ENCODE data around the gene KLHL29. TPM values are rescaled to one million over a fixed set of nuclear protein-coding genes. Genes with fewer than 3 reads are reported as not detected.

Gene KLHL29
- total RNA-seq, 1 donor = 1.0 TPM

- peaks cover 10% of the 10 kb centered on the region for H3K4me1 ChIP-seq (ENCODE audit: insufficient read depth, low read length)
- H3K9me3 ChIP-seq (ENCODE audit: low read depth, low read length) = no peaks in the 10 kb centered on the region
- no peaks in the 10 kb centered on the region for H3K27me3 ChIP-seq (ENCODE audit: insufficient read depth, low read length)
- H3K4me3 ChIP-seq (ENCODE audit: low read length) = no peak overlapping the region
These were observed 127.8 kb downstream of the KLHL29 start for GRCh38 chr2:23512778-23513177.

GRCh38 chr2:23513245-23513871, 128.4 kb downstream of the KLHL29 start:
- H3K4me3 ChIP-seq (ENCODE audit: low read length) = no peak overlapping the region
- H3K4me1 ChIP-seq (ENCODE audit: insufficient read depth, low read length) = peaks cover 4% of the 10 kb centered on the region
- no peaks in the 10 kb centered on the region for H3K27me3 ChIP-seq (ENCODE audit: insufficient read depth, low read length)
- H3K9me3 ChIP-seq (ENCODE audit: low read depth, low read length) = no peaks in the 10 kb centered on the region

GRCh38 chr2:23513872-23514793, 129.2 kb downstream of the KLHL29 start:
- no peaks in the 10 kb centered on the region for H3K27me3 ChIP-seq (ENCODE audit: insufficient read depth, low read length)
- H3K9me3 ChIP-seq (ENCODE audit: low read depth, low read length) = no peaks in the 10 kb centered on the region
- H3K4me3 ChIP-seq (ENCODE audit: low read length) = no peak overlapping the region
- H3K4me1 ChIP-seq (ENCODE audit: insufficient read depth, low read length) = no peaks in the 10 kb centered on the region

- Histone ChIP-seq H3K27me3 (ENCODE audit: insufficient read depth, low read length) (no peaks in the 10 kb centered on the region), H3K4me1 (ENCODE audit: insufficient read depth, low read length) (no peaks in the 10 kb centered on the region), H3K9me3 (ENCODE audit: low read depth, low read length) (no peaks in the 10 kb centered on the region), H3K4me3 (ENCODE audit: low read length) (no peak overlapping the region)
These were observed 131.7 kb downstream of the KLHL29 start for GRCh38 chr2:23516520-23517256.

- Histone ChIP-seq H3K27me3 (ENCODE audit: insufficient read depth, low read length) (no peaks in the 10 kb centered on the region), H3K9me3 (ENCODE audit: low read depth, low read length) (no peaks in the 10 kb centered on the region), H3K4me3 (ENCODE audit: low read length) (no peak overlapping the region), H3K4me1 (ENCODE audit: insufficient read depth, low read length) (no peaks in the 10 kb centered on the region)
These were observed 133.7 kb downstream of the KLHL29 start for GRCh38 chr2:23518481-23519333.

GRCh38 chr2:23519334-23519651, 134.3 kb downstream of the KLHL29 start:
- no peaks in the 10 kb centered on the region for H3K4me1 ChIP-seq (ENCODE audit: insufficient read depth, low read length)
- no peaks in the 10 kb centered on the region for H3K9me3 ChIP-seq (ENCODE audit: low read depth, low read length)
- no peak overlapping the region for H3K4me3 ChIP-seq (ENCODE audit: low read length)
- H3K27me3 ChIP-seq (ENCODE audit: insufficient read depth, low read length) = no peaks in the 10 kb centered on the region

GRCh38 chr2:23520256-23520655, 135.3 kb downstream of the KLHL29 start:
- no peaks in the 10 kb centered on the region for H3K27me3 ChIP-seq (ENCODE audit: insufficient read depth, low read length)
- H3K9me3 ChIP-seq (ENCODE audit: low read depth, low read length) = no peaks in the 10 kb centered on the region

GRCh38 chr2:23521060-23521459, 136.1 kb downstream of the KLHL29 start:
- no peak overlapping the region for H3K4me3 ChIP-seq (ENCODE audit: low read length)
- H3K9me3 ChIP-seq (ENCODE audit: low read depth, low read length) = no peaks in the 10 kb centered on the region
- H3K27me3 ChIP-seq (ENCODE audit: insufficient read depth, low read length) = no peaks in the 10 kb centered on the region
- H3K4me1 ChIP-seq (ENCODE audit: insufficient read depth, low read length) = no peaks in the 10 kb centered on the region

More at GRCh38 chr2:23520256-23520655, 135.3 kb downstream of the KLHL29 start:
- Histone ChIP-seq H3K4me1 (ENCODE audit: insufficient read depth, low read length) (no peaks in the 10 kb centered on the region), H3K4me3 (ENCODE audit: low read length) (no peak overlapping the region)

- no peaks in the 10 kb centered on the region for H3K4me1 ChIP-seq (ENCODE audit: insufficient read depth, low read length)
- H3K9me3 ChIP-seq (ENCODE audit: low read depth, low read length) = no peaks in the 10 kb centered on the region
- H3K27me3 ChIP-seq (ENCODE audit: insufficient read depth, low read length) = no peaks in the 10 kb centered on the region
- no peak overlapping the region for H3K4me3 ChIP-seq (ENCODE audit: low read length)
These were observed 137.9 kb downstream of the KLHL29 start for GRCh38 chr2:23522726-23523372.

GRCh38 chr2:23523373-23524260, 138.6 kb downstream of the KLHL29 start:
- no peak overlapping the region for H3K4me3 ChIP-seq (ENCODE audit: low read length)
- no peaks in the 10 kb centered on the region for H3K27me3 ChIP-seq (ENCODE audit: insufficient read depth, low read length)
- no peaks in the 10 kb centered on the region for H3K9me3 ChIP-seq (ENCODE audit: low read depth, low read length)
- H3K4me1 ChIP-seq (ENCODE audit: insufficient read depth, low read length) = no peaks in the 10 kb centered on the region

GRCh38 chr2:23524261-23524706, 139.3 kb downstream of the KLHL29 start:
- no peak overlapping the region for H3K4me3 ChIP-seq (ENCODE audit: low read length)
- no peaks in the 10 kb centered on the region for H3K4me1 ChIP-seq (ENCODE audit: insufficient read depth, low read length)
- no peaks in the 10 kb centered on the region for H3K27me3 ChIP-seq (ENCODE audit: insufficient read depth, low read length)
- H3K9me3 ChIP-seq (ENCODE audit: low read depth, low read length) = no peaks in the 10 kb centered on the region

GRCh38 chr2:23525137-23525765, 140.3 kb downstream of the KLHL29 start:
- no peak overlapping the region for H3K4me3 ChIP-seq (ENCODE audit: low read length)
- H3K27me3 ChIP-seq (ENCODE audit: insufficient read depth, low read length) = no peaks in the 10 kb centered on the region
- no peaks in the 10 kb centered on the region for H3K4me1 ChIP-seq (ENCODE audit: insufficient read depth, low read length)
- H3K9me3 ChIP-seq (ENCODE audit: low read depth, low read length) = no peaks in the 10 kb centered on the region

GRCh38 chr2:23526114-23526513, 141.1 kb downstream of the KLHL29 start:
- no peaks in the 10 kb centered on the region for H3K9me3 ChIP-seq (ENCODE audit: low read depth, low read length)
- no peaks in the 10 kb centered on the region for H3K27me3 ChIP-seq (ENCODE audit: insufficient read depth, low read length)
- no peak overlapping the region for H3K4me3 ChIP-seq (ENCODE audit: low read length)
- no peaks in the 10 kb centered on the region for H3K4me1 ChIP-seq (ENCODE audit: insufficient read depth, low read length)
